Panc1 (cell line): Measurements from ENCODE around the gene IL17D. TPM values are rescaled to one million over a fixed set of nuclear protein-coding genes. Genes with fewer than 3 reads are reported as not detected.

Experiments
- ATAC-seq: fragments of 200-7000 bp; cut with Tn5 transposase; 2 replicates; pipeline ENCODE4 v1.9.1; 2020; ENCODE audit warnings: mild to moderate bottlenecking, moderate library complexity
- BruUV-seq: library from RNA; stranded (reverse); fragments of 400-500 nt; replicated peaks from 2 replicates; lab custom pipeline; 2021; lab: Mats Ljungman, UMichigan
- CTCF ChIA-PET: fragments of 300-600 bp; sonication (Branson Sonifier 250); formaldehyde crosslinking; loops from one replicate; lab custom pipeline; 2022; ENCODE audit warnings: antibody characterized with exemption; lab: Charles Lee
- POLR2A ChIA-PET: fragments of 300-600 bp; sonication (Branson Sonifier 250); formaldehyde crosslinking; loops from one replicate; lab custom pipeline; 2022; ENCODE audit warnings: antibody characterized with exemption; lab: Charles Lee
- DNase-seq: peaks from one replicate; pipeline ENCODE4 v3.0.0-alpha.2; 2010; ENCODE audit warnings: low read depth, low spot score
- H3K27ac ChIP-seq: 2 replicates; pipeline ENCODE4 v1.5.1; 2011; ENCODE audit warnings: mild to moderate bottlenecking, low read length, inconsistent platforms
- H3K27me3 ChIP-seq: fragments of 200-500 bp; sonication (Bioruptor generic); 2 replicates; pipeline ENCODE4 v1.6.0; 2014; ENCODE audit warnings: low read length, inconsistent platforms; ENCODE audit not compliant: control insufficient read depth, insufficient read depth
- H3K36me3 ChIP-seq: fragments of 200-500 bp; sonication (Bioruptor generic); 2 replicates; pipeline ENCODE4 v1.5.1; 2014; ENCODE audit warnings: inconsistent platforms, mild to moderate bottlenecking, low read length, moderate library complexity; ENCODE audit not compliant: control insufficient read depth, insufficient read depth
- H3K4me1 ChIP-seq: 2 replicates; pipeline ENCODE4 v1.5.1; 2011; ENCODE audit warnings: inconsistent platforms, mild to moderate bottlenecking, low read length, moderate library complexity; ENCODE audit not compliant: control insufficient read depth, insufficient read depth
- H3K4me3 ChIP-seq, 2 experiments: 2 replicates each; pipeline ENCODE4 v1.5.1; 2011 to 2012; ENCODE audit warnings: low read depth in 2 of 2, low read length in 2 of 2, mild to moderate bottlenecking in 2 of 2, inconsistent platforms in 1 of 2, moderate library complexity in 1 of 2
- H3K9me3 ChIP-seq: fragments of 200-500 bp; sonication (Bioruptor generic); 2 replicates; pipeline ENCODE4 v1.5.1; 2014; ENCODE audit warnings: low read depth, mild to moderate bottlenecking, inconsistent platforms, low read length, moderate library complexity; ENCODE audit not compliant: control insufficient read depth, insufficient read depth
- CTCF ChIP-seq: fragments of 450-650 bp; IDR thresholded peaks from 2 replicates; pipeline ENCODE4 v1.5.1; 2017; ENCODE audit warnings: mild to moderate bottlenecking
- POLR2AphosphoS5 ChIP-seq: IDR thresholded peaks from 2 replicates; pipeline ENCODE4 v1.6.1; 2012; ENCODE audit warnings: mild to moderate bottlenecking, low read depth, low read length, moderate library complexity
- REST ChIP-seq, 2 experiments: IDR thresholded peaks; 2 replicates each; pipeline ENCODE4 v1.6.1; 2011 to 2012; ENCODE audit warnings: low read depth in 2 of 2, control low read depth in 1 of 2, low read length in 1 of 2, mild to moderate bottlenecking in 1 of 2, moderate library complexity in 1 of 2; ENCODE audit not compliant: insufficient read depth in 1 of 2
- TCF7L2 ChIP-seq: IDR thresholded peaks from 2 replicates; pipeline ENCODE4 v1.6.1; 2011; ENCODE audit warnings: mild to moderate bottlenecking, low read depth, low read length, inconsistent platforms
- in situ Hi-C: cut with HindIII; loops from 2 replicates; pipeline ENCODE4 v1.10.0; 2016; ENCODE audit warnings: low sequenced_read_pairs, low pct_unique_long_range_greater_than_20kb
- intact Hi-C: fragments of 100-400 bp; cut with micrococcal nuclease; formaldehyde crosslinking; loops from one replicate; pipeline ENCODE4 v1.10.0; 2022; ENCODE audit not compliant: unreplicated experiment
- total RNA-seq: library from RNA; stranded (reverse); gene quantifications from one replicate; pipeline ENCODE4 v1.2.1, GENCODE V29; 2021; ENCODE audit not compliant: unreplicated experiment

Gene IL17D
- total RNA-seq, 1 experiment from 2014 or later, result 0.46 TPM

GRCh38 chr13:20682061-20682460, 21.4 kb upstream of the IL17D start:
- no peak overlapping the region for H3K27ac ChIP-seq
- H3K4me3 ChIP-seq, result no peak overlapping the region
- H3K9me3 ChIP-seq, result no peaks in the 10 kb centered on the region
- intact Hi-C loops, result no loop called here
- no peaks in the 10 kb centered on the region for H3K27me3 ChIP-seq
- BruUV-seq, result no TSS peak
- DNase-seq (no peak), ATAC-seq (no peak)
- ChIA-PET CTCF (no interaction called here), POLR2A (no interaction called here)
- in situ Hi-C loops, result no loop called here
- no peaks in the 10 kb centered on the region for H3K36me3 ChIP-seq
- no peaks in the 10 kb centered on the region for H3K4me1 ChIP-seq
- TF ChIP-seq POLR2AphosphoS5 (no peak), REST (IDR thresholded peaks at IDR 0.05; ENCODE audit: insufficient read depth in 1 of 2, low read depth in 2 of 2, low read length in 1 of 2) (no peak), CTCF (no peak), TCF7L2 (no peak)

- in situ Hi-C loops (no loop called here), intact Hi-C loops (no loop called here)
- Histone ChIP-seq H3K4me3 (no peak overlapping the region), H3K36me3 (no peaks in the 10 kb centered on the region), H3K9me3 (no peaks in the 10 kb centered on the region), H3K27ac (no peak overlapping the region), H3K4me1 (no peaks in the 10 kb centered on the region), H3K27me3 (no peaks in the 10 kb centered on the region)
- TF ChIP-seq CTCF (no peak), REST (IDR thresholded peaks at IDR 0.05; ENCODE audit: insufficient read depth in 1 of 2, low read depth in 2 of 2, low read length in 1 of 2) (no peak)
- ChIA-PET POLR2A (no interaction called here), CTCF (no interaction called here)
- BruUV-seq, result no TSS peak
- ATAC-seq (no peak), DNase-seq (no peak)
These were observed 19.5 kb upstream of the IL17D start for GRCh38 chr13:20684041-20684440.
